GM23338 (cell line): Measurements from ENCODE around the gene RELB.

Experiments
- EZH2 ChIP-seq: fragments of 200-600 bp; sonication (generic); IDR thresholded peaks from one replicate; pipeline ENCODE4 v1.8.0; 2017; ENCODE audit warnings: antibody characterized with exemption, mild to moderate bottlenecking, low read depth; ENCODE audit not compliant: unreplicated experiment
- EZH2phosphoT487 ChIP-seq: fragments of 200-600 bp; sonication (generic); IDR thresholded peaks from one replicate; pipeline ENCODE4 v1.8.1; 2018; ENCODE audit warnings: antibody characterized with exemption; ENCODE audit not compliant: unreplicated experiment
- TF ChIP-seq, protein P1 (sequence below), 2 experiments: fragments of 200-600 bp in 1 of 2; sonication (generic) in 1 of 2; conservative IDR thresholded peaks; 2 replicates each; pipeline versions ENCODE4 v1.5.1 to v1.6.1; 2016 to 2017; ENCODE audit warnings: antibody characterized with exemption in 2 of 2, low read depth in 2 of 2, mild to moderate bottlenecking in 2 of 2, moderate library complexity in 1 of 2
- TF ChIP-seq, protein P2 (sequence below): IDR thresholded peaks from 2 replicates; pipeline ENCODE4 v1.6.1; 2016; ENCODE audit warnings: antibody characterized with exemption

DNA sequence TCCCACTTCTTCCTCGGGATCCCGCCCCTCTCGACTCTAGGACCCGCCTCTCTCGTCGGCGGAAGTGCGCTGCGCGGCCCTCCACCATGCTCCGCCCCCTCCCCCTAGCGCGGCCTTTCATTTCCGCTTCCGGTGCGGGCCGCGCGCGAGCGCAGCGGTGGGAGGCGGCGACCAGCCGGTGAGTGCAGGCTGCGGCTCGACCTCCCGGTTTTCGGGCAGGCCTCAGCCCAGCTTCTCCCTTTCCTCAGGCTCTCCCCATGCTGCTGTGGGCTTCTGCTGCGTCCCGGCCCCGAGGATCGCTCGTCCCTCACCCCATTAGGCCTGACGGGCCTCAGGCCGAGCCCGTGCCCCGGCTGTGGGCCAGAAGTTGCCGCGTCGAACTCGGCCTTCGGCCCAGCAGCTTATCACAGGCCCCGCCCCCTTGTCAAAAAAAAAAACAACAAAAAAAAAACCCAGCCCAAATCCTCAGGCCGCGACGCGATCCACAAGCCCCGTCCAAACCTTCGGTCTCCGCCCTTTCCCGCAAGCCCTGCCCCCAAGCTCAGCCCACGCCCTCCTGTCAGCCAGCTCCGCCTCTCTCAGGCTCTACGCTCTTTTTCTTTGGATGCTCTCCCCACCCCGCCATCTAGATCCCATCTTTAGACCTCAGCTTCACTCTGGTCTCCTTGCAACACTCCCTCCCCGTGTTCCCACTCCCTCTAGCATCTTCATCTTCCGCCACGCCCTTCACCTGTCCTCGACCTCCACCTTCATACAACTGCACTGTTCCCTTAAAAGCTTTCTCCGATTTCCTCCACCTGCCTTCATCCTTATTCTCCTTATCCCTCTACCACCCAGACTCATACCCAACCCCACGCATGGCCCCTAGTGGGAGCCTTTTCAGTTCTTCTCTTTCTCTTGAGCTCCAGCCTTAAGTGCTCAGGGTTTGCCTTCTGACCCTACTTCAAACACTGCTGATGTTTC is 37.9 kb downstream of the RELB start, which contains the start of gene CLASRP:
- TF ChIP-seq, protein P1, sequence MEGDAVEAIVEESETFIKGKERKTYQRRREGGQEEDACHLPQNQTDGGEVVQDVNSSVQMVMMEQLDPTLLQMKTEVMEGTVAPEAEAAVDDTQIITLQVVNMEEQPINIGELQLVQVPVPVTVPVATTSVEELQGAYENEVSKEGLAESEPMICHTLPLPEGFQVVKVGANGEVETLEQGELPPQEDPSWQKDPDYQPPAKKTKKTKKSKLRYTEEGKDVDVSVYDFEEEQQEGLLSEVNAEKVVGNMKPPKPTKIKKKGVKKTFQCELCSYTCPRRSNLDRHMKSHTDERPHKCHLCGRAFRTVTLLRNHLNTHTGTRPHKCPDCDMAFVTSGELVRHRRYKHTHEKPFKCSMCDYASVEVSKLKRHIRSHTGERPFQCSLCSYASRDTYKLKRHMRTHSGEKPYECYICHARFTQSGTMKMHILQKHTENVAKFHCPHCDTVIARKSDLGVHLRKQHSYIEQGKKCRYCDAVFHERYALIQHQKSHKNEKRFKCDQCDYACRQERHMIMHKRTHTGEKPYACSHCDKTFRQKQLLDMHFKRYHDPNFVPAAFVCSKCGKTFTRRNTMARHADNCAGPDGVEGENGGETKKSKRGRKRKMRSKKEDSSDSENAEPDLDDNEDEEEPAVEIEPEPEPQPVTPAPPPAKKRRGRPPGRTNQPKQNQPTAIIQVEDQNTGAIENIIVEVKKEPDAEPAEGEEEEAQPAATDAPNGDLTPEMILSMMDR (conservative IDR thresholded peaks at IDR 0.05; ENCODE audit: low read depth in 2 of 2) = no peak
- no peak for TF ChIP-seq EZH2phosphoT487
- no peak for TF ChIP-seq EZH2
- TF ChIP-seq, protein P2, sequence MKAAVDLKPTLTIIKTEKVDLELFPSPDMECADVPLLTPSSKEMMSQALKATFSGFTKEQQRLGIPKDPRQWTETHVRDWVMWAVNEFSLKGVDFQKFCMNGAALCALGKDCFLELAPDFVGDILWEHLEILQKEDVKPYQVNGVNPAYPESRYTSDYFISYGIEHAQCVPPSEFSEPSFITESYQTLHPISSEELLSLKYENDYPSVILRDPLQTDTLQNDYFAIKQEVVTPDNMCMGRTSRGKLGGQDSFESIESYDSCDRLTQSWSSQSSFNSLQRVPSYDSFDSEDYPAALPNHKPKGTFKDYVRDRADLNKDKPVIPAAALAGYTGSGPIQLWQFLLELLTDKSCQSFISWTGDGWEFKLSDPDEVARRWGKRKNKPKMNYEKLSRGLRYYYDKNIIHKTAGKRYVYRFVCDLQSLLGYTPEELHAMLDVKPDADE = peak; percentile 83
